KMS-11 (cell line): ENCODE data around the gene UBA52.

ENCODE experiments used
- H2AFZ ChIP-seq: fragments of 200-600 bp; sonication (generic); 2 replicates; pipeline ENCODE4 v1.6.1; 2016; ENCODE audit warnings: antibody characterized with exemption, mixed run types, low read depth
- H3K27ac ChIP-seq: fragments of 200-600 bp; sonication (generic); 2 replicates; pipeline ENCODE4 v1.6.1; 2016; ENCODE audit warnings: mild to moderate bottlenecking, mixed run types
- H3K27me3 ChIP-seq: fragments of 200-600 bp; sonication (generic); 2 replicates; pipeline ENCODE4 v1.6.1; 2017; ENCODE audit warnings: mild to moderate bottlenecking, low read depth, mixed run types, moderate library complexity; ENCODE audit not compliant: insufficient read depth
- H3K36me3 ChIP-seq: fragments of 200-600 bp; sonication (generic); 2 replicates; pipeline ENCODE4 v1.6.1; 2017; ENCODE audit warnings: mild to moderate bottlenecking, mixed run types; ENCODE audit not compliant: insufficient read depth
- H3K4me1 ChIP-seq: fragments of 200-600 bp; sonication (generic); 2 replicates; pipeline ENCODE4 v1.6.1; 2016; ENCODE audit warnings: mild to moderate bottlenecking, low read depth, mixed run types; ENCODE audit not compliant: poor library complexity, severe bottlenecking
- H3K4me2 ChIP-seq: fragments of 200-600 bp; sonication (generic); 2 replicates; pipeline ENCODE4 v1.7.0; 2016; ENCODE audit warnings: mild to moderate bottlenecking, mixed run types
- H3K4me3 ChIP-seq: fragments of 200-600 bp; sonication (generic); IDR thresholded peaks from 2 replicates; pipeline ENCODE4 v1.6.1; 2017; ENCODE audit warnings: low read depth, low read length, mixed read lengths; ENCODE audit not compliant: insufficient read depth
- H3K79me2 ChIP-seq: fragments of 200-600 bp; sonication (generic); 2 replicates; pipeline ENCODE4 v1.6.1; 2016; ENCODE audit warnings: low read depth, mixed run types; ENCODE audit not compliant: insufficient read depth
- H3K9ac ChIP-seq: fragments of 200-600 bp; sonication (generic); 2 replicates; pipeline ENCODE4 v1.6.1; 2016; ENCODE audit warnings: mild to moderate bottlenecking, mixed run types
- H4K20me1 ChIP-seq: fragments of 200-600 bp; sonication (generic); 2 replicates; pipeline ENCODE4 v1.6.1; 2016; ENCODE audit warnings: mild to moderate bottlenecking, mixed run types; ENCODE audit not compliant: insufficient read depth
- CTCF ChIP-seq: fragments of 200-600 bp; sonication (generic); conservative IDR thresholded peaks from 2 replicates; pipeline ENCODE4 v1.6.1; 2017; ENCODE audit warnings: low read depth, mild to moderate bottlenecking, antibody characterized with exemption, low read length, moderate library complexity, mixed read lengths

The UBA52 gene

GRCh38 chr19:18533058-18533457 lies 38.6 kb upstream of the UBA52 start:
- Histone ChIP-seq H3K4me3 (no peak overlapping the region), H3K4me2 (no peak overlapping the region), H2AFZ (no peak overlapping the region), H4K20me1 (no peaks in the 10 kb centered on the region), H3K9ac (no peak overlapping the region), H3K36me3 (no peaks in the 10 kb centered on the region), H3K27me3 (no peaks in the 10 kb centered on the region), H3K4me1 (no peaks in the 10 kb centered on the region), H3K79me2 (no peaks in the 10 kb centered on the region), H3K27ac (no peak overlapping the region)
- no peak for TF ChIP-seq CTCF

GRCh38 chr19:18536475-18536874 lies 35.2 kb upstream of the UBA52 start:
- Histone ChIP-seq H3K27me3 (no peaks in the 10 kb centered on the region), H3K36me3 (no peaks in the 10 kb centered on the region), H3K9ac (no peak overlapping the region), H2AFZ (no peak overlapping the region), H4K20me1 (no peaks in the 10 kb centered on the region), H3K27ac (no peak overlapping the region), H3K79me2 (no peaks in the 10 kb centered on the region; the same call in 1 of the 2 replicates), H3K4me1 (no peaks in the 10 kb centered on the region), H3K4me2 (no peak overlapping the region), H3K4me3 (no peak overlapping the region)
- TF ChIP-seq CTCF, result no peak

- Histone ChIP-seq H3K4me1 (peaks cover 4% of the 10 kb centered on the region), H3K27me3 (no peaks in the 10 kb centered on the region), H3K4me3 (no peak overlapping the region), H3K9ac (no peak overlapping the region), H3K36me3 (no peaks in the 10 kb centered on the region), H3K27ac (no peak overlapping the region), H3K79me2 (peaks cover 9% of the 10 kb centered on the region), H4K20me1 (no peaks in the 10 kb centered on the region), H2AFZ (no peak overlapping the region), H3K4me2 (no peak overlapping the region)
- no peak for TF ChIP-seq CTCF
These were observed 34.2 kb upstream of the UBA52 start for GRCh38 chr19:18537431-18537830.

GRCh38 chr19:18538115-18538514 lies 33.5 kb upstream of the UBA52 start:
- Histone ChIP-seq H3K4me3 (no peak overlapping the region), H3K9ac (no peak overlapping the region), H3K27ac (no peak overlapping the region), H3K4me1 (peaks cover 4% of the 10 kb centered on the region), H3K36me3 (no peaks in the 10 kb centered on the region), H3K4me2 (no peak overlapping the region), H2AFZ (no peak overlapping the region), H3K79me2 (peaks cover 10% of the 10 kb centered on the region), H4K20me1 (no peaks in the 10 kb centered on the region), H3K27me3 (no peaks in the 10 kb centered on the region)
- no peak for TF ChIP-seq CTCF
